Hepatocyte (in vitro differentiated cells): ENCODE data around the gene ATG14.

Experiments used
- EZH2 ChIP-seq: fragments of 200-600 bp; sonication (generic); IDR thresholded peaks from 2 replicates; pipeline ENCODE4 v1.6.1; 2016; ENCODE audit warnings: antibody characterized with exemption, mild to moderate bottlenecking, borderline replicate concordance
- TF ChIP-seq, protein P1 (sequence below): fragments of 200-600 bp; sonication (generic); IDR thresholded peaks from 2 replicates; pipeline ENCODE4 v1.5.1; 2016; ENCODE audit warnings: antibody characterized with exemption, mild to moderate bottlenecking; ENCODE audit not compliant: poor library complexity

- TF ChIP-seq, protein P1, sequence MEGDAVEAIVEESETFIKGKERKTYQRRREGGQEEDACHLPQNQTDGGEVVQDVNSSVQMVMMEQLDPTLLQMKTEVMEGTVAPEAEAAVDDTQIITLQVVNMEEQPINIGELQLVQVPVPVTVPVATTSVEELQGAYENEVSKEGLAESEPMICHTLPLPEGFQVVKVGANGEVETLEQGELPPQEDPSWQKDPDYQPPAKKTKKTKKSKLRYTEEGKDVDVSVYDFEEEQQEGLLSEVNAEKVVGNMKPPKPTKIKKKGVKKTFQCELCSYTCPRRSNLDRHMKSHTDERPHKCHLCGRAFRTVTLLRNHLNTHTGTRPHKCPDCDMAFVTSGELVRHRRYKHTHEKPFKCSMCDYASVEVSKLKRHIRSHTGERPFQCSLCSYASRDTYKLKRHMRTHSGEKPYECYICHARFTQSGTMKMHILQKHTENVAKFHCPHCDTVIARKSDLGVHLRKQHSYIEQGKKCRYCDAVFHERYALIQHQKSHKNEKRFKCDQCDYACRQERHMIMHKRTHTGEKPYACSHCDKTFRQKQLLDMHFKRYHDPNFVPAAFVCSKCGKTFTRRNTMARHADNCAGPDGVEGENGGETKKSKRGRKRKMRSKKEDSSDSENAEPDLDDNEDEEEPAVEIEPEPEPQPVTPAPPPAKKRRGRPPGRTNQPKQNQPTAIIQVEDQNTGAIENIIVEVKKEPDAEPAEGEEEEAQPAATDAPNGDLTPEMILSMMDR, result no peak
- no peak for TF ChIP-seq EZH2
Observed at GRCh38 chr14:55433880-55434804, 22.5 kb upstream of the ATG14 start.
